ENCODE measurements around the gene MACROD2. TPM values are rescaled to one million over a fixed set of nuclear protein-coding genes. Genes with fewer than 3 reads are reported as not detected.

MACROD2 gene
- total RNA-seq, 1 donor from 2014 or later, result not detected

- Mint-ChIP-seq H3K27me3 (ENCODE audit: insufficient read depth) (no peaks in the 10 kb centered on the region), H3K36me3 (ENCODE audit: low read depth) (no peaks in the 10 kb centered on the region), H3K4me3 (no peak overlapping the region), H3K9me3 (peaks cover 2% of the 10 kb centered on the region), H3K4me1 (ENCODE audit: low read depth) (no peaks in the 10 kb centered on the region), H3K27ac (no peak overlapping the region)
- no peak for DNase-seq (ENCODE audit: low spot score)
- intact Hi-C loops (cut with micrococcal nuclease), result no loop called here
These were observed 346.5 kb downstream of the MACROD2 start for GRCh38 chr20:14341801-14342200.

GRCh38 chr20:14342918-14343317 lies 347.6 kb downstream of the MACROD2 start:
- DNase-seq (ENCODE audit: low spot score), result no peak
- H3K27me3 Mint-ChIP-seq (ENCODE audit: insufficient read depth), result no peaks in the 10 kb centered on the region
- no peaks in the 10 kb centered on the region for H3K4me1 Mint-ChIP-seq (ENCODE audit: low read depth)
- peaks cover 3% of the 10 kb centered on the region for H3K9me3 Mint-ChIP-seq
- intact Hi-C loops (cut with micrococcal nuclease), result no loop called here
- no peak overlapping the region for H3K4me3 Mint-ChIP-seq
- no peak overlapping the region for H3K27ac Mint-ChIP-seq
- H3K36me3 Mint-ChIP-seq (ENCODE audit: low read depth), result no peaks in the 10 kb centered on the region

- no peaks in the 10 kb centered on the region for H3K27me3 Mint-ChIP-seq (ENCODE audit: insufficient read depth)
These were observed 348.3 kb downstream of the MACROD2 start for GRCh38 chr20:14343491-14344065.

GRCh38 chr20:14344746-14345145 lies 349.4 kb downstream of the MACROD2 start:
- Mint-ChIP-seq H3K9me3 (peaks cover 3% of the 10 kb centered on the region), H3K27ac (no peak overlapping the region), H3K4me1 (ENCODE audit: low read depth) (no peaks in the 10 kb centered on the region), H3K36me3 (ENCODE audit: low read depth) (no peaks in the 10 kb centered on the region), H3K4me3 (no peak overlapping the region), H3K27me3 (ENCODE audit: insufficient read depth) (no peaks in the 10 kb centered on the region)
- intact Hi-C loops (cut with micrococcal nuclease), result no loop called here
- DNase-seq (ENCODE audit: low spot score), result no peak

More at GRCh38 chr20:14343491-14344065, 348.3 kb downstream of the MACROD2 start:
- Mint-ChIP-seq H3K36me3 (ENCODE audit: low read depth) (no peaks in the 10 kb centered on the region), H3K27ac (no peak overlapping the region), H3K9me3 (peaks cover 3% of the 10 kb centered on the region), H3K4me3 (no peak overlapping the region), H3K4me1 (ENCODE audit: low read depth) (no peaks in the 10 kb centered on the region)
- DNase-seq (ENCODE audit: low spot score), result no peak
- intact Hi-C loops (cut with micrococcal nuclease), result no loop called here

- no peak overlapping the region for H3K4me3 Mint-ChIP-seq
- H3K27me3 Mint-ChIP-seq (ENCODE audit: insufficient read depth), result no peaks in the 10 kb centered on the region
- DNase-seq (ENCODE audit: low spot score), result no peak
- no peak overlapping the region for H3K27ac Mint-ChIP-seq
- H3K36me3 Mint-ChIP-seq (ENCODE audit: low read depth), result no peaks in the 10 kb centered on the region
- intact Hi-C loops (cut with micrococcal nuclease), result no loop called here
- no peaks in the 10 kb centered on the region for H3K4me1 Mint-ChIP-seq (ENCODE audit: low read depth)
- H3K9me3 Mint-ChIP-seq, result peaks cover 11% of the 10 kb centered on the region
These were observed 360.5 kb downstream of the MACROD2 start for GRCh38 chr20:14355791-14356190.

GRCh38 chr20:14360416-14360815 lies 365.1 kb downstream of the MACROD2 start:
- intact Hi-C loops (cut with micrococcal nuclease), result no loop called here
- no peaks in the 10 kb centered on the region for H3K4me1 Mint-ChIP-seq (ENCODE audit: low read depth)
- no peak overlapping the region for H3K4me3 Mint-ChIP-seq
- no peaks in the 10 kb centered on the region for H3K36me3 Mint-ChIP-seq (ENCODE audit: low read depth)
- no peaks in the 10 kb centered on the region for H3K27me3 Mint-ChIP-seq (ENCODE audit: insufficient read depth)
- H3K9me3 Mint-ChIP-seq, result peaks cover 13% of the 10 kb centered on the region
- no peak overlapping the region for H3K27ac Mint-ChIP-seq
- no peak for DNase-seq (ENCODE audit: low spot score)

GRCh38 chr20:14361509-14362345 lies 366.4 kb downstream of the MACROD2 start:
- intact Hi-C loops (cut with micrococcal nuclease), result no loop called here
- no peaks in the 10 kb centered on the region for H3K27me3 Mint-ChIP-seq (ENCODE audit: insufficient read depth)
- H3K4me1 Mint-ChIP-seq (ENCODE audit: low read depth), result no peaks in the 10 kb centered on the region
- no peaks in the 10 kb centered on the region for H3K36me3 Mint-ChIP-seq (ENCODE audit: low read depth)
- no peak overlapping the region for H3K4me3 Mint-ChIP-seq
- peaks cover 18% of the 10 kb centered on the region for H3K9me3 Mint-ChIP-seq
- no peak overlapping the region for H3K27ac Mint-ChIP-seq
- no peak for DNase-seq (ENCODE audit: low spot score)

- Mint-ChIP-seq H3K27ac (no peak overlapping the region), H3K4me3 (no peak overlapping the region), H3K27me3 (ENCODE audit: insufficient read depth) (no peaks in the 10 kb centered on the region), H3K9me3 (peaks cover 8% of the 10 kb centered on the region), H3K36me3 (ENCODE audit: low read depth) (no peaks in the 10 kb centered on the region), H3K4me1 (ENCODE audit: low read depth) (no peaks in the 10 kb centered on the region)
- no peak for DNase-seq (ENCODE audit: low spot score)
- intact Hi-C loops (cut with micrococcal nuclease), result no loop called here
These were observed 378.9 kb downstream of the MACROD2 start for GRCh38 chr20:14374196-14374595.

GRCh38 chr20:14375416-14375985 lies 380.2 kb downstream of the MACROD2 start:
- Mint-ChIP-seq H3K4me3 (no peak overlapping the region), H3K27me3 (ENCODE audit: insufficient read depth) (no peaks in the 10 kb centered on the region), H3K9me3 (peaks cover 8% of the 10 kb centered on the region), H3K36me3 (ENCODE audit: low read depth) (no peaks in the 10 kb centered on the region), H3K4me1 (ENCODE audit: low read depth) (no peaks in the 10 kb centered on the region), H3K27ac (no peak overlapping the region)
- intact Hi-C loops (cut with micrococcal nuclease), result no loop called here
- DNase-seq (ENCODE audit: low spot score), result no peak

- Mint-ChIP-seq H3K4me3 (no peak overlapping the region), H3K9me3 (peaks cover 4% of the 10 kb centered on the region), H3K27me3 (ENCODE audit: insufficient read depth) (no peaks in the 10 kb centered on the region), H3K4me1 (ENCODE audit: low read depth) (no peaks in the 10 kb centered on the region), H3K36me3 (ENCODE audit: low read depth) (no peaks in the 10 kb centered on the region), H3K27ac (no peak overlapping the region)
- intact Hi-C loops (cut with micrococcal nuclease), result no loop called here
- no peak for DNase-seq (ENCODE audit: low spot score)
These were observed 383.0 kb downstream of the MACROD2 start for GRCh38 chr20:14378326-14378725.

- H3K4me3 Mint-ChIP-seq, result no peak overlapping the region
- no peaks in the 10 kb centered on the region for H3K4me1 Mint-ChIP-seq (ENCODE audit: low read depth)
- no peak overlapping the region for H3K27ac Mint-ChIP-seq
- peaks cover 8% of the 10 kb centered on the region for H3K9me3 Mint-ChIP-seq
- DNase-seq (ENCODE audit: low spot score), result no peak
- no peaks in the 10 kb centered on the region for H3K36me3 Mint-ChIP-seq (ENCODE audit: low read depth)
- intact Hi-C loops (cut with micrococcal nuclease), result no loop called here
- H3K27me3 Mint-ChIP-seq (ENCODE audit: insufficient read depth), result no peaks in the 10 kb centered on the region
These were observed 388.0 kb downstream of the MACROD2 start for GRCh38 chr20:14383335-14383734.

GRCh38 chr20:14384416-14385175 lies 389.3 kb downstream of the MACROD2 start:
- intact Hi-C loops (cut with micrococcal nuclease), result no loop called here
- Mint-ChIP-seq H3K9me3 (peaks cover 15% of the 10 kb centered on the region), H3K4me1 (ENCODE audit: low read depth) (no peaks in the 10 kb centered on the region), H3K27me3 (ENCODE audit: insufficient read depth) (no peaks in the 10 kb centered on the region), H3K36me3 (ENCODE audit: low read depth) (no peaks in the 10 kb centered on the region), H3K27ac (no peak overlapping the region), H3K4me3 (no peak overlapping the region)
- no peak for DNase-seq (ENCODE audit: low spot score)
